ENCODE data around the gene SLC17A3. TPM values are rescaled to one million over a fixed set of nuclear protein-coding genes. Genes with fewer than 3 reads are reported as not detected.

Gene SLC17A3
- total and polyA plus RNA-seq, 2 experiments from 2014 or later: 0.23 to 0.57 TPM

DNA sequence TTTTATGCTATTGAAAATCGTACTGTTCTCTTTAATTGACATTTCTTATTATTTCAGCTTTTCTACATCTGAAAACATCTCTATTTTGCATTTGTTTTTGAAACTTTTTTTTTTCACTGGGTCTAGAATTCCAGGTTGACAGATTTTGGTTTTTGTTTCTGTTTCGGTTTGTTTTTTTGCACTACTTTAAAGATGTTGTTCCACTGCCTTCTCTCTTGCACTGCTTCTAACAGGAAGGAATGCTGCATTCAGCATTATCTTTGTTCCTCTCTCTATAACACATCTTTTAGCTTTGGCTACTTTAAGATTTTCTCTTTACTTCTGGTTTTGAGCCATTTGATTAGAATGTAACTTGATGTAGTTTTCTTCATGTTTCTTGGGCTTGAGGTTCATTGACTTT, 22.1 kb downstream of the SLC17A3 start:
- H3K4me3 ChIP-seq: no peak overlapping the region
- no peaks in the 10 kb centered on the region for H3K79me2 ChIP-seq
- H2AFZ ChIP-seq: no peak overlapping the region
- TF ChIP-seq, protein P1, sequence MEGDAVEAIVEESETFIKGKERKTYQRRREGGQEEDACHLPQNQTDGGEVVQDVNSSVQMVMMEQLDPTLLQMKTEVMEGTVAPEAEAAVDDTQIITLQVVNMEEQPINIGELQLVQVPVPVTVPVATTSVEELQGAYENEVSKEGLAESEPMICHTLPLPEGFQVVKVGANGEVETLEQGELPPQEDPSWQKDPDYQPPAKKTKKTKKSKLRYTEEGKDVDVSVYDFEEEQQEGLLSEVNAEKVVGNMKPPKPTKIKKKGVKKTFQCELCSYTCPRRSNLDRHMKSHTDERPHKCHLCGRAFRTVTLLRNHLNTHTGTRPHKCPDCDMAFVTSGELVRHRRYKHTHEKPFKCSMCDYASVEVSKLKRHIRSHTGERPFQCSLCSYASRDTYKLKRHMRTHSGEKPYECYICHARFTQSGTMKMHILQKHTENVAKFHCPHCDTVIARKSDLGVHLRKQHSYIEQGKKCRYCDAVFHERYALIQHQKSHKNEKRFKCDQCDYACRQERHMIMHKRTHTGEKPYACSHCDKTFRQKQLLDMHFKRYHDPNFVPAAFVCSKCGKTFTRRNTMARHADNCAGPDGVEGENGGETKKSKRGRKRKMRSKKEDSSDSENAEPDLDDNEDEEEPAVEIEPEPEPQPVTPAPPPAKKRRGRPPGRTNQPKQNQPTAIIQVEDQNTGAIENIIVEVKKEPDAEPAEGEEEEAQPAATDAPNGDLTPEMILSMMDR (IDR thresholded peaks at IDR 0.05; ENCODE audit: poor library complexity): no peak
- TF ChIP-seq EZH2 (IDR thresholded peaks at IDR 0.05; ENCODE audit: borderline replicate concordance): no peak
- TF ChIP-seq EZH2phosphoT487 (IDR thresholded peaks at IDR 0.05; ENCODE audit: low read depth, severe bottlenecking, unreplicated experiment): no peak
- no peak for DNase-seq (ENCODE audit: low spot score)
- no peaks in the 10 kb centered on the region for H3K27me3 ChIP-seq
- no peaks in the 10 kb centered on the region for H3K9me2 ChIP-seq (replicated peaks; ENCODE audit: insufficient read depth)
- H3K27ac ChIP-seq: no peak overlapping the region
- no peaks in the 10 kb centered on the region for H3K36me3 ChIP-seq (replicated peaks; ENCODE audit: insufficient read depth, low read depth)
- H4K20me1 ChIP-seq (ENCODE audit: insufficient read depth, poor library complexity, severe bottlenecking): no peaks in the 10 kb centered on the region
- H3K9me3 ChIP-seq (ENCODE audit: low read depth): no peaks in the 10 kb centered on the region
- no peaks in the 10 kb centered on the region for H3K4me1 ChIP-seq (ENCODE audit: insufficient read depth)
- no peak overlapping the region for H3K4me2 ChIP-seq
- 89% methylated on average over 2 of the region's 2 CpGs for WGBS (ENCODE audit: low lambda C conversion rate, missing lambda C conversion rate)

DNA sequence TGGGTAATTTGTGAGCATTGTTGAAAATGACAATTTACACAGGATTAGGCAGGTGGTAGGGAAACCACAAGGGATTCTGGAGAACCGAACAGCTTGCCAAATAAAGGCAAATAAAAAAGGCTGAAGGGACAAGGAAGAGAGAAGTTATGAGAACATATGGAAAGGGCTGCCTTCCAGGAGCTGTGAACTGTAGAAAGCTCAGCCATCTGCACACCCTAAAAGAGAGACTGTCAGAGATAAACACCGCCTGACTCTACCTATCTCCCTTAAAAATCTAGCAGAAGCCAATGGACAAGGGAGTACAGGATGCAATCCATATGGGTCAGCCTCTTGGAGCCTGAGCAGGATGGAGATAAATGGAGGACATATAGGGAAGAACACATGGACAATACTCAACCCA, 29.5 kb downstream of the SLC17A3 start:
- Histone ChIP-seq H3K9me2 (replicated peaks; ENCODE audit: insufficient read depth) (no peaks in the 10 kb centered on the region), H3K79me2 (no peaks in the 10 kb centered on the region), H3K27me3 (no peaks in the 10 kb centered on the region), H3K4me2 (no peak overlapping the region), H3K36me3 (replicated peaks; ENCODE audit: insufficient read depth, low read depth) (no peaks in the 10 kb centered on the region), H3K4me1 (ENCODE audit: insufficient read depth) (no peaks in the 10 kb centered on the region), H2AFZ (no peak overlapping the region), H3K27ac (no peak overlapping the region), H3K9me3 (ENCODE audit: low read depth) (no peaks in the 10 kb centered on the region), H3K4me3 (no peak overlapping the region), H4K20me1 (ENCODE audit: insufficient read depth, poor library complexity, severe bottlenecking) (no peaks in the 10 kb centered on the region)
- DNase-seq (ENCODE audit: low spot score): no peak
- TF ChIP-seq EZH2 (IDR thresholded peaks at IDR 0.05; ENCODE audit: borderline replicate concordance) (no peak), EZH2phosphoT487 (IDR thresholded peaks at IDR 0.05; ENCODE audit: low read depth, severe bottlenecking, unreplicated experiment) (no peak)
- TF ChIP-seq, protein P1 (IDR thresholded peaks at IDR 0.05; ENCODE audit: poor library complexity): no peak
- 60% methylated on average over 2 of the region's 2 CpGs for WGBS (ENCODE audit: low lambda C conversion rate, missing lambda C conversion rate)

DNA sequence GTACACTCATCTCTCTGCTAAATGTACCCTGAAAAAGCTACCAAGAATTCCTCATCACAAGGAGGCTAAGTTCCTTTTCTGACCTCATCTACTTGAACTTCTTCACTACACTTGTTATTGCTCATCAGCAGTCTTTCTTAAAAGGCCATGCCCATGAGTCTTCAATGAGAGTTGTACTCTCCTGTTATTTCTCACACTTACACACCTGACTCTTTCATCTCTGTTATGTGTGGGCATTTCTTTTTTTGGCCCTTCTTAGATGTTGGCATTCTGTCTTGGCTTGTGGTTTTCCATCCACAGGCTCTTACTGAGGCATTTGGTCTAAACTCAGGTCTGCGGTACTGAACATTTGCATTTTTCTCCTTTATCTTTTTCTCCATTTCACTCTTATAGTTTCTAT, 31.5 kb downstream of the SLC17A3 start:
- Histone ChIP-seq H3K4me3 (no peak overlapping the region), H3K27ac (no peak overlapping the region), H3K9me2 (replicated peaks; ENCODE audit: insufficient read depth) (no peaks in the 10 kb centered on the region), H3K79me2 (no peaks in the 10 kb centered on the region), H3K4me2 (no peak overlapping the region), H3K36me3 (replicated peaks; ENCODE audit: insufficient read depth, low read depth) (no peaks in the 10 kb centered on the region), H3K4me1 (ENCODE audit: insufficient read depth) (no peaks in the 10 kb centered on the region), H3K9me3 (ENCODE audit: low read depth) (no peaks in the 10 kb centered on the region), H3K27me3 (no peaks in the 10 kb centered on the region), H4K20me1 (ENCODE audit: insufficient read depth, poor library complexity, severe bottlenecking) (no peaks in the 10 kb centered on the region), H2AFZ (no peak overlapping the region)
- DNase-seq (ENCODE audit: low spot score): no peak
- TF ChIP-seq EZH2phosphoT487 (IDR thresholded peaks at IDR 0.05; ENCODE audit: low read depth, severe bottlenecking, unreplicated experiment): no peak
- TF ChIP-seq, protein P1 (IDR thresholded peaks at IDR 0.05; ENCODE audit: poor library complexity): no peak
- no peak for TF ChIP-seq EZH2 (IDR thresholded peaks at IDR 0.05; ENCODE audit: borderline replicate concordance)
- WGBS (ENCODE audit: low lambda C conversion rate, missing lambda C conversion rate): 100% methylated on average over 1 of the region's 1 CpG
